HG02763 (cell line): ENCODE results near the gene MTX1.

Experiments
- ATAC-seq: cut with Tn5 transposase; IDR thresholded peaks from one replicate; pipeline ENCODE4 v1.9.1; 2021; ENCODE audit warnings: mild to moderate bottlenecking, moderate library complexity; ENCODE audit not compliant: unreplicated experiment

MTX1 gene

DNA sequence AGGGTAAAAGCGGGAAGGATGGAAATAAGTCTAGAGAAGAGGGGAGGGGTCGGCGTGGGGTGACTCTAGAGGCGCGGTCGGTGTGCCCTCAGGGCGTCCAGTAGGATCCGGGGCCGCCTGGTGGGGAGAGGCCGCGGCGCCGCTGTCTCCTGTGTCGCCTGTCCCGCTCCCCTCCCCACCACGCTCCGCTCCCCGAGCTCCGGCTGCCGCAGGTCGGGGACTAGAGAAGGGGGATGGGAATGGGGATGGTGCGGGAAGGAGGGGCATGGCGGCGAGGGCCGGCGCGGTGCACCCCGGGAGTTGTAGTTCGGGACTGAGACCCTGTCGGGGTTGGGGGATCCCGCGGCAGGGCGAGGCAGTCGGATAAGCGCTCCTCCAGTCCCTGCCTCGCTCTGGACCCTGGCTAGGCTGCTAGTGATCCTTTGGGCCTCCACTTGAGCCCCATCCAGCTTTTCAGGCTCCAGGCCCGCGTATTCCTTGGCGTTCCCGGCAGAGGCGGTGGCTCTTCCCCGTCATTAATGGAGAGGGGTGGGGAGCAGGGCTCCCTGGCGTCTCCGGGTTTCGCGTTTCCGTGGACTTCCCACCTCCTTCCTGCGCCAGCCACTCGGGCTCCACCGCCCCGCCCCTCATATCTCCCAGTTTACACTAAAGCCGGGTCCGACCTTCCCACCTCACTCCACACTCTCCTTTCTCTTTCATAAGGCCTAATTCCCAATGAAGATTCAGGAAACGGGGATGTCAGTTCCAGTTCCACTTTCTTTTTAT, 46.9 kb downstream of the MTX1 start, which contains the start of gene ENTREP3:
ENTREP3 (minus strand) TSS at position 241 of the 765 bp plus-strand sequence. CDS start 606 bp downstream, outside the sequence.
- ATAC-seq: peak; percentile 59

DNA sequence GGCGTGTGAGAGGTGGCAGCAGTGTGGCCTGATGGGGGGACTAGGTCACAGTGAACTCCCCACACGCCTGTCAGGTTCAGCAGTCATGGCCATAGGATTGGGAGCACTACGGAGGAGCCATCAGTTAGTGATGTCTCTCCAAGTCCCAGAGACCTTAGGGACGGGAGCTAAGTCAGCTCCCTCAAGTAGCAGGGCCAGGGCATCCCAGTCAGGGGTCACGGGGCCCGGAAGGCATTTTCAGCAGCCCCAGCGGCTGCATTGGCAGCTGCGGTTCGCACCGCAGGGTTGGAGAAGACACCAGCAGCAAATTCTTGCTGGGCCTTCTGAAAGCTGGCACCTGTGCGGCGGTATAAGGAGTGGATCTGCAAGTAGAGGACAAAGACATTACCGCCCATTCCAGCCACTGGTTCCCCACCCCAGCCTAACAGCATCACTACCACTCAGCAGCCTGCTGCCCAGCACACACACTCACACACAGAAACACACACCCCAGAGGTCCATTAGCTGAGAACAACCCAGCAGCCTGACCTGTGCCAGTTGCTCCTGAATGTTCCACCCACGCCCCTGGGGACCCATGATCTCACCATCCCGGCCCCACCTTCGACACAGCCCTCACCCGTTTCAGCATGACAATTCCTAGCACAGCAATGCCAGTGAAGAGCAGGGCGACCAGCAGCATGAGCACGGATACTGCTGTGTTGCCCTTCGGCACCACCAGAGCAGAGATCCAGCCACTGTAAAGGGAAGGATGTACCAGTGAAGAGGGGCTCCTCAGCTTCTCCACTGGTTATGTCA, 47.8 kb downstream of the MTX1 start:
- ATAC-seq: no peak

- no peak for ATAC-seq
Observed at GRCh38 chr1:155260276-155260675, 51.8 kb downstream of the MTX1 start.

DNA sequence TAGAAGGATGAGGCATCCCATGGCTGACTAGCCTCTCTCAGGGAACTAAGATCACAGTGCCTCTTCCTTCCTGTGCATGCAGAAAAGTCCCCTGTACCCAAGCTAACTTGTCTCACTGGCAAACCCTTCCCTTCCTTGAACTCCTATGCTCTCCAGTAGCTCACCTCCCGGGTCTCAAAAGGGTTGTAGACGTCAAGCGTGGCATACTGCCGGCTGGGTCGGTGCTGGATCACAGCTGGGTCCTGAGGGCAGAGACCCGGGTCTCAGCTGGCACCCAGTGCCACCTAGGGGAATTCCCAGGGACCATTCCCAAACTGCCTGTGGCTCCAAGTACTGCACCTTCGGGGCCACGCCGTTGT, 53.0 kb downstream of the MTX1 start:
- ATAC-seq: no peak

- peak; percentile 90 for ATAC-seq
Observed at GRCh38 chr1:155261852-155262673, 53.6 kb downstream of the MTX1 start, which contains the start of gene SCAMP3. SCAMP3 (minus strand) TSS chr1:155262360; CDS start chr1:155262151, 209 bp downstream.

DNA sequence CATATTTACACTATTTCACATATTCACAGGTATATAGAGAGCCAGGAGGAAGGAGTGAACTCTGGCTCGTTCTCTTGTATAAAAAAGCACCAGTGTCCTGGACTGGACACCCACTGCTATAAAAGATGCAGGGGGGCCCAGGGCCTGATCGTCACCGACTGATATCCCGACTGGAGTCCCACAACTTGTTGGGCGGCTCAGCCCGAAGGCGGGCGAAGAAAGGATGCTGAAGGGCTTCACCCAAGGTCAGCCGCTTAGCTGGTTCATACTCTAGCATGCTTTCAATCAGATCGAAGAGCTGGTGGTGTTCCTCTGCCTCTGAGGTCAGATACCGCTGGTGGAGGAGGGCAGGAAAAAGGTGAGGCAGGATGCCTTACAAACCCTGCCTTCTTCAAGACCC, 54.6 kb downstream of the MTX1 start:
- no peak for ATAC-seq
